Measurements from ENCODE around the gene CCDC9.

CCDC9 gene

GRCh38 chr19:47255879-47256692 is at the start of gene CCDC9:
TSS of gene CCDC9 (plus strand) at chr19:47256525. CDS start at chr19:47258401, 1,876 bp downstream.
- peak; percentile 95 for DNase-seq

GRCh38 chr19:47209319-47210179 is 46.8 kb upstream of the CCDC9 start:
- no peak for DNase-seq

GRCh38 chr19:47210180-47210490 is 46.2 kb upstream of the CCDC9 start:
- DNase-seq = no peak

GRCh38 chr19:47210689-47211316 is 45.5 kb upstream of the CCDC9 start:
- peak; percentile 59 for DNase-seq

GRCh38 chr19:47215581-47215980 is 40.7 kb upstream of the CCDC9 start:
- DNase-seq = no peak

- DNase-seq = no peak
Observed at GRCh38 chr19:47221080-47221841, 35.1 kb upstream of the CCDC9 start.

- DNase-seq = no peak
Observed at GRCh38 chr19:47221890-47222289, 34.4 kb upstream of the CCDC9 start.

- DNase-seq = peak; percentile 79
Observed at GRCh38 chr19:47225746-47226425, 30.4 kb upstream of the CCDC9 start.

GRCh38 chr19:47226426-47227351 is 29.6 kb upstream of the CCDC9 start:
- DNase-seq = peak; percentile 54

- peak; percentile 53 for DNase-seq
Observed at GRCh38 chr19:47227352-47228167, 28.8 kb upstream of the CCDC9 start.

- peak; percentile 11 for DNase-seq
Observed at GRCh38 chr19:47228168-47228936, 28.0 kb upstream of the CCDC9 start.

GRCh38 chr19:47228937-47229675 is 27.2 kb upstream of the CCDC9 start:
- DNase-seq = no peak

GRCh38 chr19:47229676-47230053 is 26.7 kb upstream of the CCDC9 start:
- DNase-seq = peak; percentile 4

GRCh38 chr19:47230054-47230920 is 26.0 kb upstream of the CCDC9 start:
- DNase-seq = no peak

GRCh38 chr19:47230921-47231214 is 25.5 kb upstream of the CCDC9 start, which contains the start of gene BBC3:
TSS of gene BBC3 (minus strand) at chr19:47231199. CDS start at chr19:47228431, 2,768 bp downstream.
- no peak for DNase-seq

GRCh38 chr19:47231215-47232054 is 24.9 kb upstream of the CCDC9 start:
- peak; percentile 22 for DNase-seq

Data from DMS79 treated with DMSO at 0.1 percent for 48 hours (cell line).